ENCODE results near the gene SSPN.

- no peak for TF ChIP-seq CTCF (IDR thresholded peaks at IDR 0.05)
- TF ChIP-seq POLR2A (IDR thresholded peaks at IDR 0.05): no peak
These were observed 80.1 kb downstream of the SSPN start for GRCh38 chr12:26275313-26276131.
